ENCODE results near the gene NKTR. TPM values are rescaled to one million over a fixed set of nuclear protein-coding genes. Genes with fewer than 3 reads are reported as not detected.

Gene NKTR
- total and polyA plus RNA-seq, 9 of the 15 experiments (the other 6 are each of a cell fraction or from before 2014, with no cell fraction given), result 19.7 to 123 (median 92.6) TPM

DNA sequence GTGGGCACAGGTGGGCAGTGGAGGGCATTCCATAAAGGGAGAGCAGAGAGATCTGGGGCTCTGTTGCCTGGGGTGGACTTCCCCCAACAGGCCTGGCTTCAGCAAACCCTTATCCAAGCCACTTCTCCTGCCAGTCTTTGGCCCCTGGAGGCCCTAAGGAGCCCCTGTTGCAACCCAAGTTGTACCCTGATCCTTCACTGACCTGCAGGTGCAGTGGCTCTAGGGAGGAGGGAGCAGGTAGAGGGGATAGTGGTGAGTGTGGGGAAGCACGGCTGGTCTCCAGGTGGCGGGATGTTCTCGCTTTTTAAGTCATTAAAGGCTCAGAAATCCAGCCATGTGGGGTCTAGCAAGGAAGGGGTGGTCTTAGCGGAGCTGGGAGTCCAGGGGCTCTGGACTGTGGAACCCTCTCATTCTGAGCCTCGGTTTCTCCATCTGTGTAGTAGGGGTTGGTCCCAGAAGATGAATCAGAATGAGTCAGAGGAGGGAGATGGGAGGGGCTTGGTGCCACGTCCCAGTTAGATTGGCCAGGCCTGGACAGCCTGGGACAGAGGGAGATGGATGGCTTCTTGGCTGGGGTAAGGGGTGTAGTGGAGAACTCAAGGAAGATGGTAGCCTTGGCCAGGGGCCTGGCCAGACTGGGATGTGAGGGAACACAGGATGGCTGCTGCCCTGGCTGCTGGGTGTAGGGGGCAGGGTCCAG lies 55.6 kb downstream of the NKTR start (continued):
- TF ChIP-seq, protein P1, sequence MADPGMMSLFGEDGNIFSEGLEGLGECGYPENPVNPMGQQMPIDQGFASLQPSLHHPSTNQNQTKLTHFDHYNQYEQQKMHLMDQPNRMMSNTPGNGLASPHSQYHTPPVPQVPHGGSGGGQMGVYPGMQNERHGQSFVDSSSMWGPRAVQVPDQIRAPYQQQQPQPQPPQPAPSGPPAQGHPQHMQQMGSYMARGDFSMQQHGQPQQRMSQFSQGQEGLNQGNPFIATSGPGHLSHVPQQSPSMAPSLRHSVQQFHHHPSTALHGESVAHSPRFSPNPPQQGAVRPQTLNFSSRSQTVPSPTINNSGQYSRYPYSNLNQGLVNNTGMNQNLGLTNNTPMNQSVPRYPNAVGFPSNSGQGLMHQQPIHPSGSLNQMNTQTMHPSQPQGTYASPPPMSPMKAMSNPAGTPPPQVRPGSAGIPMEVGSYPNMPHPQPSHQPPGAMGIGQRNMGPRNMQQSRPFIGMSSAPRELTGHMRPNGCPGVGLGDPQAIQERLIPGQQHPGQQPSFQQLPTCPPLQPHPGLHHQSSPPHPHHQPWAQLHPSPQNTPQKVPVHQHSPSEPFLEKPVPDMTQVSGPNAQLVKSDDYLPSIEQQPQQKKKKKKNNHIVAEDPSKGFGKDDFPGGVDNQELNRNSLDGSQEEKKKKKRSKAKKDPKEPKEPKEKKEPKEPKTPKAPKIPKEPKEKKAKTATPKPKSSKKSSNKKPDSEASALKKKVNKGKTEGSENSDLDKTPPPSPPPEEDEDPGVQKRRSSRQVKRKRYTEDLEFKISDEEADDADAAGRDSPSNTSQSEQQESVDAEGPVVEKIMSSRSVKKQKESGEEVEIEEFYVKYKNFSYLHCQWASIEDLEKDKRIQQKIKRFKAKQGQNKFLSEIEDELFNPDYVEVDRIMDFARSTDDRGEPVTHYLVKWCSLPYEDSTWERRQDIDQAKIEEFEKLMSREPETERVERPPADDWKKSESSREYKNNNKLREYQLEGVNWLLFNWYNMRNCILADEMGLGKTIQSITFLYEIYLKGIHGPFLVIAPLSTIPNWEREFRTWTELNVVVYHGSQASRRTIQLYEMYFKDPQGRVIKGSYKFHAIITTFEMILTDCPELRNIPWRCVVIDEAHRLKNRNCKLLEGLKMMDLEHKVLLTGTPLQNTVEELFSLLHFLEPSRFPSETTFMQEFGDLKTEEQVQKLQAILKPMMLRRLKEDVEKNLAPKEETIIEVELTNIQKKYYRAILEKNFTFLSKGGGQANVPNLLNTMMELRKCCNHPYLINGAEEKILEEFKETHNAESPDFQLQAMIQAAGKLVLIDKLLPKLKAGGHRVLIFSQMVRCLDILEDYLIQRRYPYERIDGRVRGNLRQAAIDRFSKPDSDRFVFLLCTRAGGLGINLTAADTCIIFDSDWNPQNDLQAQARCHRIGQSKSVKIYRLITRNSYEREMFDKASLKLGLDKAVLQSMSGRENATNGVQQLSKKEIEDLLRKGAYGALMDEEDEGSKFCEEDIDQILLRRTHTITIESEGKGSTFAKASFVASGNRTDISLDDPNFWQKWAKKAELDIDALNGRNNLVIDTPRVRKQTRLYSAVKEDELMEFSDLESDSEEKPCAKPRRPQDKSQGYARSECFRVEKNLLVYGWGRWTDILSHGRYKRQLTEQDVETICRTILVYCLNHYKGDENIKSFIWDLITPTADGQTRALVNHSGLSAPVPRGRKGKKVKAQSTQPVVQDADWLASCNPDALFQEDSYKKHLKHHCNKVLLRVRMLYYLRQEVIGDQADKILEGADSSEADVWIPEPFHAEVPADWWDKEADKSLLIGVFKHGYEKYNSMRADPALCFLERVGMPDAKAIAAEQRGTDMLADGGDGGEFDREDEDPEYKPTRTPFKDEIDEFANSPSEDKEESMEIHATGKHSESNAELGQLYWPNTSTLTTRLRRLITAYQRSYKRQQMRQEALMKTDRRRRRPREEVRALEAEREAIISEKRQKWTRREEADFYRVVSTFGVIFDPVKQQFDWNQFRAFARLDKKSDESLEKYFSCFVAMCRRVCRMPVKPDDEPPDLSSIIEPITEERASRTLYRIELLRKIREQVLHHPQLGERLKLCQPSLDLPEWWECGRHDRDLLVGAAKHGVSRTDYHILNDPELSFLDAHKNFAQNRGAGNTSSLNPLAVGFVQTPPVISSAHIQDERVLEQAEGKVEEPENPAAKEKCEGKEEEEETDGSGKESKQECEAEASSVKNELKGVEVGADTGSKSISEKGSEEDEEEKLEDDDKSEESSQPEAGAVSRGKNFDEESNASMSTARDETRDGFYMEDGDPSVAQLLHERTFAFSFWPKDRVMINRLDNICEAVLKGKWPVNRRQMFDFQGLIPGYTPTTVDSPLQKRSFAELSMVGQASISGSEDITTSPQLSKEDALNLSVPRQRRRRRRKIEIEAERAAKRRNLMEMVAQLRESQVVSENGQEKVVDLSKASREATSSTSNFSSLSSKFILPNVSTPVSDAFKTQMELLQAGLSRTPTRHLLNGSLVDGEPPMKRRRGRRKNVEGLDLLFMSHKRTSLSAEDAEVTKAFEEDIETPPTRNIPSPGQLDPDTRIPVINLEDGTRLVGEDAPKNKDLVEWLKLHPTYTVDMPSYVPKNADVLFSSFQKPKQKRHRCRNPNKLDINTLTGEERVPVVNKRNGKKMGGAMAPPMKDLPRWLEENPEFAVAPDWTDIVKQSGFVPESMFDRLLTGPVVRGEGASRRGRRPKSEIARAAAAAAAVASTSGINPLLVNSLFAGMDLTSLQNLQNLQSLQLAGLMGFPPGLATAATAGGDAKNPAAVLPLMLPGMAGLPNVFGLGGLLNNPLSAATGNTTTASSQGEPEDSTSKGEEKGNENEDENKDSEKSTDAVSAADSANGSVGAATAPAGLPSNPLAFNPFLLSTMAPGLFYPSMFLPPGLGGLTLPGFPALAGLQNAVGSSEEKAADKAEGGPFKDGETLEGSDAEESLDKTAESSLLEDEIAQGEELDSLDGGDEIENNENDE (IDR thresholded peaks at IDR 0.05; ENCODE audit: low read depth, low read length), result no peak
- TF ChIP-seq ZNF384 (IDR thresholded peaks at IDR 0.05; ENCODE audit: low read depth, low read length) (no peak), ZSCAN29 (IDR thresholded peaks at IDR 0.05) (no peak), BRCA1 (IDR thresholded peaks at IDR 0.05) (no peak), BRCA1 (CRISPR knock-in tag; IDR thresholded peaks at IDR 0.05) (no peak), POU5F1 (IDR thresholded peaks at IDR 0.05; ENCODE audit: borderline replicate concordance, low read depth, low read length, partially characterized antibody) (no peak), SNIP1 (IDR thresholded peaks at IDR 0.05; ENCODE audit: low read depth) (no peak), BACH1 (tag; IDR thresholded peaks at IDR 0.05) (no peak), TCF7 (IDR thresholded peaks at IDR 0.05; ENCODE audit: borderline replicate concordance) (no peak), PRDM10 (IDR thresholded peaks at IDR 0.05; ENCODE audit: partially characterized antibody) (no peak)
- TF ChIP-seq, protein P2, sequence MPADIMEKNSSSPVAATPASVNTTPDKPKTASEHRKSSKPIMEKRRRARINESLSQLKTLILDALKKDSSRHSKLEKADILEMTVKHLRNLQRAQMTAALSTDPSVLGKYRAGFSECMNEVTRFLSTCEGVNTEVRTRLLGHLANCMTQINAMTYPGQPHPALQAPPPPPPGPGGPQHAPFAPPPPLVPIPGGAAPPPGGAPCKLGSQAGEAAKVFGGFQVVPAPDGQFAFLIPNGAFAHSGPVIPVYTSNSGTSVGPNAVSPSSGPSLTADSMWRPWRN (IDR thresholded peaks at IDR 0.05; ENCODE audit: low read depth), result no peak

All from K562 (cell line).